ENCODE data around the gene ARHGAP12.
A peak's percentile ranks its signal among the peaks of the same experiment; 100 is the strongest.

Gene ARHGAP12

GRCh38 chr10:31928549-31929260 lies at the start of gene ARHGAP12:
Gene ARHGAP12 (minus strand): TSS chr10:31928831. CDS start chr10:31908855, 19,976 bp downstream.
- H3F3A ChIP-seq (ENCODE audit: insufficient read depth, low read length), result no peaks in the 10 kb centered on the region
- peak within 1 kb of the TSS; percentile 67 for H3K9ac ChIP-seq (ENCODE audit: low read length)
- H3K79me2 ChIP-seq (ENCODE audit: insufficient read depth, low read length), result no peaks in the 10 kb centered on the region
- H3K4me3 ChIP-seq (ENCODE audit: low read depth, low read length, poor library complexity, severe bottlenecking), result peak within 1 kb of the TSS; percentile 68
- no peaks in the 10 kb centered on the region for H3K27me3 ChIP-seq (ENCODE audit: insufficient read depth, low read length)
- peaks cover 3% of the 10 kb centered on the region for H3K9me3 ChIP-seq (ENCODE audit: low read length)
- no peaks in the 10 kb centered on the region for H3K9me2 ChIP-seq (ENCODE audit: low read depth, low read length)
- H2AFZ ChIP-seq (ENCODE audit: low read length), result no peak within 1 kb of the TSS
- H3K4me1 ChIP-seq (ENCODE audit: insufficient read depth, low read length, severe bottlenecking), result peaks cover 31% of the 10 kb centered on the region
- peaks cover 3% of the 10 kb centered on the region; the same call in 1 of the 2 replicates for H3K36me3 ChIP-seq (ENCODE audit: insufficient read depth, low read length)
- peak within 1 kb of the TSS; percentile 66 for H3K27ac ChIP-seq (ENCODE audit: low read depth, low read length, poor library complexity, severe bottlenecking)
- H3K4me2 ChIP-seq (ENCODE audit: low read length), result peak within 1 kb of the TSS; percentile 91
- TF ChIP-seq CTCF (IDR thresholded peaks at IDR 0.05; ENCODE audit: low read length) (no peak), EZH2 (IDR thresholded peaks at IDR 0.05; ENCODE audit: borderline replicate concordance, low read length) (no peak)
- H4K20me1 ChIP-seq (ENCODE audit: insufficient read depth, low read length), result no peaks in the 10 kb centered on the region

- H4K20me1 ChIP-seq (ENCODE audit: insufficient read depth, low read length), result no peaks in the 10 kb centered on the region
- H3K4me3 ChIP-seq (ENCODE audit: low read depth, low read length, poor library complexity, severe bottlenecking), result no peak overlapping the region
- H3K27ac ChIP-seq (ENCODE audit: low read depth, low read length, poor library complexity, severe bottlenecking), result no peak overlapping the region
- no peaks in the 10 kb centered on the region for H3K9me3 ChIP-seq (ENCODE audit: low read length)
- TF ChIP-seq CTCF (IDR thresholded peaks at IDR 0.05; ENCODE audit: low read length) (no peak), EZH2 (IDR thresholded peaks at IDR 0.05; ENCODE audit: borderline replicate concordance, low read length) (no peak)
- H2AFZ ChIP-seq (ENCODE audit: low read length), result no peak overlapping the region
- H3K4me2 ChIP-seq (ENCODE audit: low read length), result no peak overlapping the region
- no peaks in the 10 kb centered on the region for H3K9me2 ChIP-seq (ENCODE audit: low read depth, low read length)
- no peaks in the 10 kb centered on the region for H3K27me3 ChIP-seq (ENCODE audit: insufficient read depth, low read length)
- H3K36me3 ChIP-seq (ENCODE audit: insufficient read depth, low read length), result no peaks in the 10 kb centered on the region
- no peaks in the 10 kb centered on the region for H3F3A ChIP-seq (ENCODE audit: insufficient read depth, low read length)
- H3K9ac ChIP-seq (ENCODE audit: low read length), result no peak overlapping the region
- H3K79me2 ChIP-seq (ENCODE audit: insufficient read depth, low read length), result no peaks in the 10 kb centered on the region
- peaks cover 8% of the 10 kb centered on the region for H3K4me1 ChIP-seq (ENCODE audit: insufficient read depth, low read length, severe bottlenecking)
These were observed 49.5 kb upstream of the ARHGAP12 start for GRCh38 chr10:31978156-31978483.

- H3K27me3 ChIP-seq (ENCODE audit: insufficient read depth, low read length), result no peaks in the 10 kb centered on the region
- no peak overlapping the region for H3K4me3 ChIP-seq (ENCODE audit: low read depth, low read length, poor library complexity, severe bottlenecking)
- H3K4me1 ChIP-seq (ENCODE audit: insufficient read depth, low read length, severe bottlenecking), result peaks cover 8% of the 10 kb centered on the region
- no peaks in the 10 kb centered on the region for H3K36me3 ChIP-seq (ENCODE audit: insufficient read depth, low read length)
- no peaks in the 10 kb centered on the region for H3F3A ChIP-seq (ENCODE audit: insufficient read depth, low read length)
- H3K9me2 ChIP-seq (ENCODE audit: low read depth, low read length), result no peaks in the 10 kb centered on the region
- H3K27ac ChIP-seq (ENCODE audit: low read depth, low read length, poor library complexity, severe bottlenecking), result no peak overlapping the region
- no peaks in the 10 kb centered on the region for H3K79me2 ChIP-seq (ENCODE audit: insufficient read depth, low read length)
- TF ChIP-seq EZH2 (IDR thresholded peaks at IDR 0.05; ENCODE audit: borderline replicate concordance, low read length), result no peak
- TF ChIP-seq CTCF (IDR thresholded peaks at IDR 0.05; ENCODE audit: low read length), result no peak
- H3K9ac ChIP-seq (ENCODE audit: low read length), result no peak overlapping the region
- no peak overlapping the region for H3K4me2 ChIP-seq (ENCODE audit: low read length)
- no peak overlapping the region for H2AFZ ChIP-seq (ENCODE audit: low read length)
- H4K20me1 ChIP-seq (ENCODE audit: insufficient read depth, low read length), result no peaks in the 10 kb centered on the region
- H3K9me3 ChIP-seq (ENCODE audit: low read length), result no peaks in the 10 kb centered on the region
These were observed 49.0 kb upstream of the ARHGAP12 start for GRCh38 chr10:31977440-31978155.
